DND-41 (cell line): ENCODE results near the gene MYO5C.

ENCODE experiments used
- ATAC-seq: fragments of 200-7000 bp; cut with Tn5 transposase; 3 replicates; pipeline ENCODE4 v1.9.1; 2021; ENCODE audit warnings: low read depth; ENCODE audit not compliant: insufficient read depth
- DNase-seq: peaks from one replicate; pipeline ENCODE4 v3.0.0-alpha.2; 2020
- H2AFZ ChIP-seq: 2 replicates; pipeline ENCODE4 v1.6.0; 2012; ENCODE audit warnings: low read depth, low read length
- H3K27ac ChIP-seq: 2 replicates; pipeline ENCODE4 v1.5.1; 2012; ENCODE audit warnings: low read length, inconsistent platforms
- H3K27me3 ChIP-seq: fragments of 200-600 bp; sonication (generic); 2 replicates; pipeline ENCODE4 v1.6.0; 2012; ENCODE audit warnings: low read length, mild to moderate bottlenecking, inconsistent platforms; ENCODE audit not compliant: insufficient read depth, poor library complexity
- H3K36me3 ChIP-seq: 2 replicates; pipeline ENCODE4 v1.5.1; 2012; ENCODE audit warnings: low read length, inconsistent platforms; ENCODE audit not compliant: insufficient read depth
- H3K4me1 ChIP-seq: 2 replicates; pipeline ENCODE4 v1.5.1; 2012; ENCODE audit warnings: mild to moderate bottlenecking, low read length; ENCODE audit not compliant: insufficient read depth
- H3K4me2 ChIP-seq: 2 replicates; pipeline ENCODE4 v1.6.0; 2012; ENCODE audit warnings: mild to moderate bottlenecking, moderate library complexity, low read length, inconsistent platforms; ENCODE audit not compliant: insufficient read depth
- H3K4me3 ChIP-seq, 2 experiments: fragments of 200-600 bp in 1 of 2; shearing (Covaris generic) in 1 of 2; 2 replicates each; pipeline ENCODE4 v1.5.1; 2012 to 2016; ENCODE audit warnings: inconsistent platforms in 2 of 2, low read length in 2 of 2, mild to moderate bottlenecking in 2 of 2, low read depth in 1 of 2, moderate library complexity in 1 of 2
- H3K79me2 ChIP-seq: 2 replicates; pipeline ENCODE4 v1.6.0; 2012; ENCODE audit warnings: low read length, inconsistent platforms; ENCODE audit not compliant: insufficient read depth
- H3K9ac ChIP-seq: 2 replicates; pipeline ENCODE4 v1.6.0; 2012; ENCODE audit warnings: low read depth, mild to moderate bottlenecking, inconsistent platforms, low read length, moderate library complexity
- H3K9me3 ChIP-seq: 2 replicates; pipeline ENCODE4 v1.5.1; 2012; ENCODE audit warnings: low read length, moderate library complexity, mild to moderate bottlenecking, inconsistent platforms; ENCODE audit not compliant: insufficient read depth, severe bottlenecking
- H4K20me1 ChIP-seq: 2 replicates; pipeline ENCODE4 v1.6.0; 2012; ENCODE audit warnings: low read length; ENCODE audit not compliant: insufficient read depth
- EZH2 ChIP-seq: IDR thresholded peaks from 3 replicates; pipeline ENCODE4 v1.6.1; 2012; ENCODE audit warnings: borderline replicate concordance, low read depth, mild to moderate bottlenecking, moderate library complexity, low read length, inconsistent platforms; ENCODE audit not compliant: severe bottlenecking
- TF ChIP-seq, protein P1 (sequence below): IDR thresholded peaks from 2 replicates; pipeline ENCODE4 v1.5.1; 2012; ENCODE audit warnings: borderline replicate concordance, low read length, moderate library complexity, mild to moderate bottlenecking; ENCODE audit not compliant: poor library complexity, severe bottlenecking; ENCODE audit errors: extremely low read depth

MYO5C gene

DNA sequence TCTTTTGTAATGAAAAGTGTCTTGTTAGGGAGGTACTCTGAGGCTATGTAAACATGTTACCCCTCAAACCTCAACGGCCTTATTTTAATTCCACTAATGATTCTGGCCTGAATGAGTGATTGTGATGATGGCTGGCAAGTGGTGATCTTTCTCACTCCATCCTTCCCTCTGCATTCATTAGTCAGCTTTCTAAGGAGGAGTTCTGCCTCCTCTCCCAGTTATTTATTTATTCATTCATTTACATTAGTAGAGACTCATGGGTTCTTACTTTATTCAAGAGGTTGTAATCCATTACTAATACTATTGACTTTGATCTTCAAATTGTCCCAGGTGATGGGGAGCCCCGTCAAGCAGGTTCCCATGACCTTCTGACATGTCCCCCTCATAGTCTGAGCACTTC lies 139.7 kb downstream of the MYO5C start:
- Histone ChIP-seq H3K79me2 (no peaks in the 10 kb centered on the region), H3K9me3 (no peaks in the 10 kb centered on the region), H2AFZ (no peak overlapping the region), H4K20me1 (peaks cover 9% of the 10 kb centered on the region; the same call in 1 of the 2 replicates), H3K4me1 (no peaks in the 10 kb centered on the region), H3K4me2 (no peak overlapping the region), H3K27ac (no peak overlapping the region), H3K9ac (no peak overlapping the region), H3K27me3 (no peaks in the 10 kb centered on the region), H3K36me3 (peaks cover 6% of the 10 kb centered on the region; the same call in 1 of the 2 replicates), H3K4me3 (no peak overlapping the region)
- DNase-seq: no peak
- TF ChIP-seq, protein P1, sequence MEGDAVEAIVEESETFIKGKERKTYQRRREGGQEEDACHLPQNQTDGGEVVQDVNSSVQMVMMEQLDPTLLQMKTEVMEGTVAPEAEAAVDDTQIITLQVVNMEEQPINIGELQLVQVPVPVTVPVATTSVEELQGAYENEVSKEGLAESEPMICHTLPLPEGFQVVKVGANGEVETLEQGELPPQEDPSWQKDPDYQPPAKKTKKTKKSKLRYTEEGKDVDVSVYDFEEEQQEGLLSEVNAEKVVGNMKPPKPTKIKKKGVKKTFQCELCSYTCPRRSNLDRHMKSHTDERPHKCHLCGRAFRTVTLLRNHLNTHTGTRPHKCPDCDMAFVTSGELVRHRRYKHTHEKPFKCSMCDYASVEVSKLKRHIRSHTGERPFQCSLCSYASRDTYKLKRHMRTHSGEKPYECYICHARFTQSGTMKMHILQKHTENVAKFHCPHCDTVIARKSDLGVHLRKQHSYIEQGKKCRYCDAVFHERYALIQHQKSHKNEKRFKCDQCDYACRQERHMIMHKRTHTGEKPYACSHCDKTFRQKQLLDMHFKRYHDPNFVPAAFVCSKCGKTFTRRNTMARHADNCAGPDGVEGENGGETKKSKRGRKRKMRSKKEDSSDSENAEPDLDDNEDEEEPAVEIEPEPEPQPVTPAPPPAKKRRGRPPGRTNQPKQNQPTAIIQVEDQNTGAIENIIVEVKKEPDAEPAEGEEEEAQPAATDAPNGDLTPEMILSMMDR: no peak
- TF ChIP-seq EZH2: no peak
- ATAC-seq: no peak

GRCh38 chr15:52154896-52155865 lies 140.4 kb downstream of the MYO5C start:
- Histone ChIP-seq H3K36me3 (peaks cover 6% of the 10 kb centered on the region; the same call in 1 of the 2 replicates), H3K4me2 (no peak overlapping the region), H4K20me1 (peaks cover 9% of the 10 kb centered on the region; the same call in 1 of the 2 replicates), H3K4me1 (no peaks in the 10 kb centered on the region), H3K4me3 (no peak overlapping the region), H3K27me3 (no peaks in the 10 kb centered on the region), H2AFZ (no peak overlapping the region), H3K79me2 (no peaks in the 10 kb centered on the region), H3K9ac (no peak overlapping the region), H3K27ac (no peak overlapping the region), H3K9me3 (no peaks in the 10 kb centered on the region)
- no peak for DNase-seq
- ATAC-seq: no peak
- TF ChIP-seq, protein P1: no peak
- no peak for TF ChIP-seq EZH2

DNA sequence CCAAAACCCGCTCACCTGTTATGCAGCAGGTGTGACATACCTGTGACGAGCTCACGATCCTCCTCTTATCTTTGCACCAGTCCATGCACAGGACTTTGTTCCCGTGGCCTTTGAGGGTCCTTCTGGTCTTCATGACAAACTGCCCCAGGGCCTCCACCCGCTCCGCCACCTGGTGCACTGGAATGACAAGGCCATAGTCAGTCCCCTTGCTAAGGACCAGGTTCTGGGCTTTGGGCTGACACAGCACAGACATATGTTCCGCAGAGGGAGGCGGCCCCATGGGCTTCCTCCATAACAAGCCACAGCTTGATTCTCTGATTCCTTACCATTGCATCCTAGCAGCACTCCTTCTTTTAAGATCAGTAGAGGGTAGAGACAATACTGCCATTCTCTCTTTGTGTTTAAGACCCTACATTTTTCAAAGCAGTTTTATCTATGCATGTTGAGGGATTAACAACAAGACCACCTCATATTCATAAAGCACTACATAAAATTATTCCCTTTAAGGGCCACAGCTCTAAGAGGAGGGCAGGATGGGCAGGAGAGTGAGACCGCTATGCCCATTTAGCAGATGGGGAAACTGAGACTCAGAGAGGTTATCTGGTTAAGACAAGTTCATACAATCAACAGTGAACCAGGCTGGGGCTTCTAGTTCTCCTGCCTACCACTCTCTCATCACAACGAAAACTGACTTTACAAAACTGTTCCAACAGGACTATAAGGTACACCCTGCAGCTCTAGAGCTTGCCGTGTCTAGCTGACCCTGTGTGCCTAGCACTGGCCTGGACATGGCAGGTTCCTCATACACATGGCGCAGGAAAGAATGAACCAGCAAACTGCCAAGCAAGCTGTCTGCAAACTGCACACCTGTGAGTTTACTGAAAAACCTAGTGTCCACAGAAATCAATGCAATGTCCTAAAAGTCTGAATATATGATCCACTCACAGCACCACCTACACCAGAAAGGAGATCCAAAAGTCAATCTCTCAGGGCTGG lies 141.4 kb downstream of the MYO5C start:
- Histone ChIP-seq H3K9ac (no peak overlapping the region), H3K79me2 (no peaks in the 10 kb centered on the region), H3K9me3 (no peaks in the 10 kb centered on the region), H4K20me1 (peaks cover 9% of the 10 kb centered on the region; the same call in 1 of the 2 replicates), H3K36me3 (peaks cover 11% of the 10 kb centered on the region), H3K4me1 (no peaks in the 10 kb centered on the region), H3K27me3 (no peaks in the 10 kb centered on the region), H3K27ac (no peak overlapping the region), H3K4me3 (no peak overlapping the region), H3K4me2 (no peak overlapping the region), H2AFZ (no peak overlapping the region)
- no peak for DNase-seq
- TF ChIP-seq, protein P1: no peak
- no peak for TF ChIP-seq EZH2
- no peak for ATAC-seq
